HepG2 (cell line): Measurements from ENCODE around the gene ZFYVE21. TPM values are rescaled to one million over a fixed set of nuclear protein-coding genes. Genes with fewer than 3 reads are reported as not detected.

Source experiments
- ATAC-seq: fragments of 200-7000 bp; cut with Tn5 transposase; 3 replicates; pipeline ENCODE4 v1.9.1; 2020; ENCODE audit warnings: mild to moderate bottlenecking, moderate library complexity
- BruUV-seq: library from RNA; stranded (reverse); fragments of 400-500 nt; replicated peaks from 2 replicates; lab custom pipeline; 2021; lab: Mats Ljungman, UMichigan
- CTCF ChIA-PET: fragments of 300-600 bp; formaldehyde crosslinking; extraction: SDS; loops from one replicate; lab custom pipeline; 2021; ENCODE audit warnings: low total read pairs, inconsistent platforms, low intra/inter-chr PET ratio; lab: Yijun Ruan, JAX
- POLR2A ChIA-PET: fragments of 350-600 bp; sonication (Branson Sonifier 250); formaldehyde crosslinking; loops from one replicate; lab custom pipeline; 2020; ENCODE audit warnings: antibody characterized with exemption, inconsistent platforms; lab: Yijun Ruan, JAX
- DNase-seq: peaks from one replicate; pipeline ENCODE4 v3.0.0-alpha.2; 2015; ENCODE audit warnings: low spot score
- FAIRE-seq: peaks from 3 replicates; lab custom pipeline; 2011; peaks lifted over from hg19 to GRCh38; lab: Jason Lieb, UNC
- H2AFZ ChIP-seq: one replicate; pipeline ENCODE4 v1.6.1; 2011; ENCODE audit warnings: low read length, inconsistent platforms
- H3K27ac ChIP-seq: fragments of 300-600 bp; 3 replicates; pipeline ENCODE4 v1.8.0; 2011; ENCODE audit warnings: mixed run types, mild to moderate bottlenecking, mixed read lengths, low read length, inconsistent platforms; ENCODE audit not compliant: insufficient read depth; ENCODE audit errors: extremely low read length
- H3K27me3 ChIP-seq, 2 experiments: fragments of 200-600 bp in 1 of 2; 2 replicates in 1 of 2; 3 replicates in 1 of 2; pipeline versions ENCODE4 v1.6.0 to v1.8.0; 2011; ENCODE audit warnings: low read length in 2 of 2, mild to moderate bottlenecking in 2 of 2, moderate library complexity in 2 of 2, inconsistent platforms in 1 of 2; ENCODE audit not compliant: insufficient read depth in 2 of 2, control insufficient read depth in 1 of 2
- H3K36me3 ChIP-seq, 2 experiments: fragments of 200-600 bp in 1 of 2; replicated peaks in 1 of 2; 2 replicates in 1 of 2; 3 replicates in 1 of 2; pipeline versions ENCODE4 v1.5.1 to v1.8.0; 2011; ENCODE audit warnings: low read length in 2 of 2, inconsistent platforms in 1 of 2; ENCODE audit not compliant: insufficient read depth in 2 of 2, control insufficient read depth in 1 of 2
- H3K4me1 ChIP-seq: 2 replicates; pipeline ENCODE4 v1.5.1; 2012; ENCODE audit warnings: low read length, inconsistent platforms; ENCODE audit not compliant: insufficient read depth
- H3K4me2 ChIP-seq: 2 replicates; pipeline ENCODE4 v1.6.0; 2011; ENCODE audit warnings: low read depth, low read length, inconsistent platforms
- H3K4me3 ChIP-seq, 3 experiments: fragments of 200-600 bp in 1 of 3; sonication (generic), shearing (Covaris generic) in 1 of 3; replicated peaks in 1 of 3; 2 replicates each; pipeline ENCODE4 v1.5.1; 2011 to 2016; ENCODE audit warnings: low read length in 3 of 3, inconsistent platforms in 2 of 3, low read depth in 2 of 3, mild to moderate bottlenecking in 2 of 3, control low read depth in 1 of 3, mixed read lengths in 1 of 3; ENCODE audit not compliant: insufficient read depth in 1 of 3
- H3K79me2 ChIP-seq: one replicate; pipeline ENCODE4 v1.6.1; 2011; ENCODE audit warnings: low read length, inconsistent platforms; ENCODE audit not compliant: insufficient read depth
- H3K9ac ChIP-seq: 2 replicates; pipeline ENCODE4 v1.6.0; 2011; ENCODE audit warnings: mild to moderate bottlenecking, low read depth, low read length, inconsistent platforms; ENCODE audit not compliant: insufficient read depth
- H3K9me3 ChIP-seq: 2 replicates; pipeline ENCODE4 v1.5.1; 2012; ENCODE audit warnings: mild to moderate bottlenecking, low read length
- H4K20me1 ChIP-seq: 2 replicates; pipeline ENCODE4 v1.6.0; 2011; ENCODE audit warnings: inconsistent platforms, mild to moderate bottlenecking, low read length, moderate library complexity; ENCODE audit not compliant: insufficient read depth
- KDM5B ChIP-seq: sonication (generic); formaldehyde crosslinking; IDR thresholded peaks from 2 replicates; pipeline ENCODE4 v1.4.0; 2020; ENCODE audit warnings: missing genetic modification reagents, mild to moderate bottlenecking, borderline replicate concordance
- RBM22 ChIP-seq: fragments of 200-400 bp; formaldehyde crosslinking; optimal IDR thresholded peaks from 2 replicates; pipeline ENCODE3; 2017; ENCODE audit warnings: mild to moderate bottlenecking, low read length, moderate library complexity
- SAFB2 ChIP-seq: sonication (generic); formaldehyde crosslinking; IDR thresholded peaks from 2 replicates; pipeline ENCODE4 v1.5.1; 2020; ENCODE audit warnings: missing genetic modification reagents, low read depth, mild to moderate bottlenecking, borderline replicate concordance
- TAF1 ChIP-seq: sonication (generic); formaldehyde crosslinking; IDR thresholded peaks from 2 replicates; pipeline ENCODE4 v1.4.0; 2020; ENCODE audit warnings: missing genetic modification reagents
- ZBTB20 ChIP-seq: sonication (generic); formaldehyde crosslinking; IDR thresholded peaks from 2 replicates; pipeline ENCODE4 v1.8.1; 2023; ENCODE audit warnings: missing genetic modification reagents, low read depth, mild to moderate bottlenecking, borderline replicate concordance
- ZNF512B ChIP-seq: sonication (generic); formaldehyde crosslinking; IDR thresholded peaks from 2 replicates; pipeline ENCODE4 v1.5.1; 2020; ENCODE audit warnings: missing genetic modification reagents, mild to moderate bottlenecking, borderline replicate concordance
- WGBS: methylation state at CpG from one replicate; pipeline ENCODE4 v1.1.6; 2017; ENCODE audit warnings: low lambda C conversion rate; 5-methylcytosine and 5-hydroxymethylcytosine counted together
- in situ Hi-C: cut with HindIII; loops from 2 replicates; pipeline ENCODE4 v1.10.0; 2017; ENCODE audit warnings: low pct_unique_long_range_greater_than_20kb; ENCODE audit not compliant: extremely low pct_ligation_motif_present
- intact Hi-C: fragments of 100-400 bp; cut with micrococcal nuclease; formaldehyde crosslinking; loops from one replicate; pipeline ENCODE4 v1.10.0; 2022; ENCODE audit not compliant: unreplicated experiment
- polyA plus RNA-seq, 8 experiments: library from polyadenylated mRNA; depleted of rRNA in 3 of 8; stranded (reverse) in 7 of 8; unstranded in 1 of 8; fragments of >200 nt; fragmentation: Illumina TruSeq in 4 of 8; extraction: Trizol in 4 of 8; gene quantifications; 2 replicates each; pipeline versions ENCODE4 v1.2.1 to v1.2.3, GENCODE V29; 2011 to 2016; ENCODE audit warnings: low read depth in 4 of 8, missing spikeins in 1 of 8, mixed read lengths in 1 of 8; ENCODE audit not compliant: insufficient read depth in 1 of 8
- total RNA-seq, 5 experiments: library from RNA; depleted of rRNA; stranded (reverse); fragments of >200 nt; fragmentation: Illumina TruSeq; extraction: Trizol; gene quantifications; 2 replicates each; pipeline ENCODE4 v1.2.3, GENCODE V29; 2016; ENCODE audit warnings: low read depth in 1 of 5

ZFYVE21 gene
- total and polyA plus RNA-seq, 2 of the 13 experiments (the other 11 are each of a cell fraction or from before 2014, with no cell fraction given), result 34.3 to 34.4 TPM

GRCh38 chr14:103684871-103685270 lies 30.7 kb upstream of the ZFYVE21 start:
- Histone ChIP-seq H3K9ac (no peak overlapping the region), H3K4me2 (no peak overlapping the region), H3K4me1 (no peaks in the 10 kb centered on the region), H4K20me1 (no peaks in the 10 kb centered on the region), H3K79me2 (no peaks in the 10 kb centered on the region), H2AFZ (no peak overlapping the region), H3K9me3 (no peaks in the 10 kb centered on the region), H3K36me3 (peaks cover 20 to 75% of the 10 kb centered on the region in 2 experiments), H3K27ac (no peak overlapping the region), H3K27me3 (no peaks in the 10 kb centered on the region)
- in situ Hi-C loops, result no loop called here
- POLR2A ChIA-PET, result no interaction called here
- CTCF ChIA-PET, result no interaction called here
- DNase-seq (no peak), FAIRE-seq (no peak), ATAC-seq (no peak)
- intact Hi-C loops, result no loop called here
- no TSS peak for BruUV-seq
- WGBS, result 98% methylated on average over 15 of the region's 15 CpGs
- TF ChIP-seq KDM5B, result no peak
- TF ChIP-seq RBM22, result peak; percentile 1
- no peak for TF ChIP-seq SAFB2
- no peak for TF ChIP-seq TAF1 (CRISPR knock-in tag)
- no peak for TF ChIP-seq ZNF512B
- TF ChIP-seq ZBTB20 (CRISPR knock-in tag), result no peak
- TF ChIP-seq, all 625 proteins: peak for 1
- no peak overlapping the region for H3K4me3 ChIP-seq
